Endometrial microvascular endothelial cells (primary cell): ENCODE results near the gene RNH1. TPM values are rescaled to one million over a fixed set of nuclear protein-coding genes. Genes with fewer than 3 reads are reported as not detected.

Experiments
- in situ Hi-C: cut with HindIII; loops from 2 replicates; pipeline ENCODE4 v1.10.0; 2017; ENCODE audit warnings: low sequenced_read_pairs, low pct_unique_long_range_greater_than_20kb; ENCODE audit errors: inconsistent ontology term
- total RNA-seq: library from RNA; depleted of rRNA; stranded (reverse); fragments of >200 nt; gene quantifications from one replicate; pipeline ENCODE4 v1.2.3, GENCODE V29; 2015; ENCODE audit errors: inconsistent ontology term

Gene RNH1
- total RNA-seq, 1 donor from 2014 or later = 278 TPM

GRCh38 chr11:451738-452137 is 55.3 kb downstream of the RNH1 start:
- in situ Hi-C loops = no loop called here

GRCh38 chr11:450809-451451 is 56.1 kb downstream of the RNH1 start:
- in situ Hi-C loops = no loop called here

- in situ Hi-C loops = no loop called here
These were observed 56.9 kb downstream of the RNH1 start, which contains the start of gene PTDSS2 for GRCh38 chr11:449889-450808. Gene PTDSS2 (plus strand): TSS chr11:450279. CDS start chr11:450456, 177 bp downstream.

DNA sequence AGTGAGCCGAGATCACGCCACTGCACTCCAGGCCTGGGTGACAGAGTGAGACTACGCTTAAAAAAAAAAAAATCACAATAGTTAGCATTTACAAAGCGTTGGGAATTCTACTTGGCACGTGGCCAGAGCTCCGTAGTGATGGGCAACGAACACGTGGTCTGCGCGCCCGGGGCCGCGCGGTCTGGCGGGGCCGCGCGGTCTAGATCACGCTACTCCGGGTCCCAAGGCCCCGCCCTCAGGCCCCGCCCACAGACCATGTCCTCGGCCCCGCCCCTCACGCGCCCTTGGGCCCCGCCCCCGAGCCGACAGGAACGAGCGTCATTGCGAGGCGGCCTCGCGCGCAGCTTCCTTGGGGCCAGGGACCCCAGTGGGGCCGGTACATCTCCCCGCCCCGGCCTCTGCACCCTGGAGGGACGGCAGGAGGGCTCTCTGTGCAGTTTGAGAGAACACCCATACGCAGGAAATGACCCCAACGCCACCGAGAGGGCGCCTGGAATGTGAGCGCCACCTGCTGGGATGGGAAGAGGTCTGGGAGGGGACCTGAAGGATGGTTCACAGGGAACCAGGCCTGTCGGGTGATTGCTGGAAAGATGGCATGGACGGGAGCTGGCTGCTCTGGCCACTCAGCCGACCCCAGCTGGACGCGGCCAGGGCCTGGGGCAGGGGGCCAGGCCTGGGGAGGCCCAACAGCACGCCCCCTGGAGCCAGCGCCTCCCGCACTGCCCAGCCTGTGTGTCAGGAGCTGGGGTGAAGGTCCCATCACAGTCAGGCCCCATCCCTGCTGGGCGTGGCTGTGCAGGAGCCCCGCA is 58.9 kb downstream of the RNH1 start:
- in situ Hi-C loops = no loop called here

DNA sequence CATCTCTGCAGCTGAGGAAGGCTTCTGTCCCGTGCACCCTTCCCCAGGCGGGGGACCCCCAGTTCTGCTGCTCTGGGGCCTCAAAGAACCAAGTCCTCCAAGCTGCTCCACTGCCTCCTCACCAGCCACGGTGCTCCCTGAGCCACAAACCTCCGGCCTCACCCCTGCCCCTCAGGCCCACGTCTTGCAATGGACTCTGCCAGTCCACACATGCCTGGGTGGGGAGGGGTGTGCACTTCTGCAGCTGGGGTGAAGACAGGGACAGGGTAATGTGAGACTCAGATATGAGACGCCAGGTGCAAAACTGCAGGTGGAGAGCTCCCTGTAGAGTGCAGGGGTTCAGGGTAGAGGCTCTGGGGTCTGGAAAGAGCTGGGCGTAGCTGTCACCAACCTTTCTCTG is 60.2 kb downstream of the RNH1 start:
- in situ Hi-C loops = no loop called here

- in situ Hi-C loops = no loop called here
These were observed 61.1 kb downstream of the RNH1 start for GRCh38 chr11:445765-446588.

Other genes starting within 250 kb of the RNH1 start
- not detected for gene NLRP6, start 228.8 kb downstream of the RNH1 start, total RNA-seq
- gene PGGHG, start 218.1 kb downstream of the RNH1 start, total RNA-seq = 9.7 TPM
- gene IFITM5, start 207.7 kb downstream of the RNH1 start, total RNA-seq = not detected
- gene IFITM2, start 199.4 kb downstream of the RNH1 start, total RNA-seq = 233 TPM
- 26.2 TPM for gene IFITM1, start 193.2 kb downstream of the RNH1 start, total RNA-seq
- gene IFITM3, start 186.4 kb downstream of the RNH1 start, total RNA-seq = 231 TPM
- 0.09 TPM for gene B4GALNT4, start 137.7 kb downstream of the RNH1 start, total RNA-seq
- gene PKP3, start 113.0 kb downstream of the RNH1 start, total RNA-seq = not detected
- 71.1 TPM for gene SIGIRR, start 92.2 kb downstream of the RNH1 start, total RNA-seq
- gene ANO9, start 65.2 kb downstream of the RNH1 start, total RNA-seq = 0.09 TPM
- gene PTDSS2, start 57.0 kb downstream of the RNH1 start, total RNA-seq = 43.1 TPM
- gene HRAS, start 28.3 kb upstream of the RNH1 start, total RNA-seq = 82.1 TPM
- not detected for gene LRRC56, start 30.3 kb upstream of the RNH1 start, total RNA-seq
- gene LMNTD2, start 53.5 kb upstream of the RNH1 start, total RNA-seq = 0.65 TPM
- 34.7 TPM for gene RASSF7, start 53.7 kb upstream of the RNH1 start, total RNA-seq
- gene PHRF1, start 69.2 kb upstream of the RNH1 start, total RNA-seq = 15.8 TPM
- 31.4 TPM for gene IRF7, start 108.7 kb upstream of the RNH1 start, total RNA-seq
- not detected for gene CDHR5, start 117.7 kb upstream of the RNH1 start, total RNA-seq
- gene SCT, start 119.9 kb upstream of the RNH1 start, total RNA-seq = not detected
- gene DRD4, start 130.0 kb upstream of the RNH1 start, total RNA-seq = not detected
- gene DEAF1, start 188.0 kb upstream of the RNH1 start, total RNA-seq = 28.2 TPM
- 29.5 TPM for gene TMEM80, start 188.6 kb upstream of the RNH1 start, total RNA-seq
- 0.56 TPM for gene EPS8L2, start 199.0 kb upstream of the RNH1 start, total RNA-seq
- 293 TPM for gene TALDO1, start 240.2 kb upstream of the RNH1 start, total RNA-seq